DOHH2 (cell line): ENCODE results near the gene HMX2.

Source experiments
- EZH2phosphoT487 ChIP-seq: fragments of 200-600 bp; sonication (generic); IDR thresholded peaks from 2 replicates; pipeline ENCODE4 v1.6.1; 2017; ENCODE audit warnings: borderline replicate concordance, mild to moderate bottlenecking, antibody characterized with exemption, low read length, moderate library complexity, mixed read lengths
- TF ChIP-seq, protein P1 (sequence below): fragments of 200-600 bp; sonication (generic); IDR thresholded peaks from one replicate; pipeline ENCODE4 v1.5.1; 2014; ENCODE audit warnings: antibody characterized with exemption, mild to moderate bottlenecking, low read depth, low read length; ENCODE audit not compliant: poor library complexity, severe bottlenecking

DNA sequence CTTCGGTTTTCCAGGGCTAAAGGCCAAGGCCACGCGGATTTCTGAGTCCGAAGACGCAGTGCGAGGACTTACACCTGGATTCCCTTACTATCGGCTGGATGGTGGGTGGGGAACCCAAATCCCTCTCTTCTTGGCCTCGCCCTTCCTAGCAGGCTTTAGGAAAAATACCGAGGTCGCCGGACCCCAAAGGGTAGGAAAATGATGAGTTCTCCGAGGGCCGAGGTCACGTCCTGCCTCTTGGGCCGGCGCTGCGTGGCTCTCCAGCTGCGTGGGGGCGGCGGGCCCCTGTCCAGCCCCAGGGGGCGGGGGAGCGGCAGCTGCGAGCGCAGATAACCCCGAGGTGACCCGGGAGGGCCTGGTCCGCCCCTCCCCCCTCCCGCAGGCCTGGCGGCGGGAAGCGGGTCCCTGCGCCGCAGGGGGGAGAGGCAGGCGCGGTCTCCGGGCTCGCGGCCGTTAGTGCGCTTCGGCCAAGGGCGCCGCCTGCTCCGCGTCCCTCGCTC is 13.0 kb upstream of the HMX2 start:
- TF ChIP-seq, protein P1, sequence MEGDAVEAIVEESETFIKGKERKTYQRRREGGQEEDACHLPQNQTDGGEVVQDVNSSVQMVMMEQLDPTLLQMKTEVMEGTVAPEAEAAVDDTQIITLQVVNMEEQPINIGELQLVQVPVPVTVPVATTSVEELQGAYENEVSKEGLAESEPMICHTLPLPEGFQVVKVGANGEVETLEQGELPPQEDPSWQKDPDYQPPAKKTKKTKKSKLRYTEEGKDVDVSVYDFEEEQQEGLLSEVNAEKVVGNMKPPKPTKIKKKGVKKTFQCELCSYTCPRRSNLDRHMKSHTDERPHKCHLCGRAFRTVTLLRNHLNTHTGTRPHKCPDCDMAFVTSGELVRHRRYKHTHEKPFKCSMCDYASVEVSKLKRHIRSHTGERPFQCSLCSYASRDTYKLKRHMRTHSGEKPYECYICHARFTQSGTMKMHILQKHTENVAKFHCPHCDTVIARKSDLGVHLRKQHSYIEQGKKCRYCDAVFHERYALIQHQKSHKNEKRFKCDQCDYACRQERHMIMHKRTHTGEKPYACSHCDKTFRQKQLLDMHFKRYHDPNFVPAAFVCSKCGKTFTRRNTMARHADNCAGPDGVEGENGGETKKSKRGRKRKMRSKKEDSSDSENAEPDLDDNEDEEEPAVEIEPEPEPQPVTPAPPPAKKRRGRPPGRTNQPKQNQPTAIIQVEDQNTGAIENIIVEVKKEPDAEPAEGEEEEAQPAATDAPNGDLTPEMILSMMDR: no peak
- no peak for TF ChIP-seq EZH2phosphoT487
